ENCODE data around the gene SH3RF3. TPM values are rescaled to one million over a fixed set of nuclear protein-coding genes. Genes with fewer than 3 reads are reported as not detected.

SH3RF3 gene
- total RNA-seq, 1 donor from 2014 or later, result 59.5 TPM

- Mint-ChIP-seq H3K4me3 (ENCODE audit: unreplicated experiment) (no peak overlapping the region), H3K4me1 (ENCODE audit: low read depth) (peaks cover 60% of the 10 kb centered on the region), H3K27me3 (ENCODE audit: low read depth) (no peaks in the 10 kb centered on the region), H3K36me3 (ENCODE audit: low read depth) (peaks cover 15% of the 10 kb centered on the region), H3K9me3 (ENCODE audit: low read depth) (no peaks in the 10 kb centered on the region), H3K27ac (ENCODE audit: unreplicated experiment) (peak overlapping the region; percentile 99)
- DNase-seq (ENCODE audit: low spot score), result no peak
- no peak for TF ChIP-seq CTCF (IDR thresholded peaks at IDR 0.05)
Measured at GRCh38 chr2:109352056-109352897, 223.3 kb downstream of the SH3RF3 start.

- no peak for DNase-seq (ENCODE audit: low spot score)
- no peaks in the 10 kb centered on the region for H3K27me3 Mint-ChIP-seq (ENCODE audit: low read depth)
- H3K27ac Mint-ChIP-seq (ENCODE audit: unreplicated experiment), result peak overlapping the region; percentile 99
- H3K4me3 Mint-ChIP-seq (ENCODE audit: unreplicated experiment), result no peak overlapping the region
- peaks cover 2% of the 10 kb centered on the region for H3K9me3 Mint-ChIP-seq (ENCODE audit: low read depth)
- TF ChIP-seq CTCF (IDR thresholded peaks at IDR 0.05), result no peak
- H3K4me1 Mint-ChIP-seq (ENCODE audit: low read depth), result peaks cover 60% of the 10 kb centered on the region
- peaks cover 19% of the 10 kb centered on the region for H3K36me3 Mint-ChIP-seq (ENCODE audit: low read depth)
Measured at GRCh38 chr2:109352898-109353689, 224.1 kb downstream of the SH3RF3 start.

GRCh38 chr2:109353806-109354745 is 225.1 kb downstream of the SH3RF3 start:
- no peak overlapping the region for H3K4me3 Mint-ChIP-seq (ENCODE audit: unreplicated experiment)
- no peak for DNase-seq (ENCODE audit: low spot score)
- TF ChIP-seq CTCF (IDR thresholded peaks at IDR 0.05), result no peak
- no peak overlapping the region for H3K27ac Mint-ChIP-seq (ENCODE audit: unreplicated experiment)
- H3K4me1 Mint-ChIP-seq (ENCODE audit: low read depth), result peaks cover 53% of the 10 kb centered on the region
- no peaks in the 10 kb centered on the region for H3K27me3 Mint-ChIP-seq (ENCODE audit: low read depth)
- peaks cover 11% of the 10 kb centered on the region for H3K9me3 Mint-ChIP-seq (ENCODE audit: low read depth)
- peaks cover 24% of the 10 kb centered on the region for H3K36me3 Mint-ChIP-seq (ENCODE audit: low read depth)

- Mint-ChIP-seq H3K4me1 (ENCODE audit: low read depth) (peaks cover 43% of the 10 kb centered on the region), H3K9me3 (ENCODE audit: low read depth) (peaks cover 14% of the 10 kb centered on the region), H3K27ac (ENCODE audit: unreplicated experiment) (peak overlapping the region; percentile 37), H3K27me3 (ENCODE audit: low read depth) (no peaks in the 10 kb centered on the region), H3K36me3 (ENCODE audit: low read depth) (peaks cover 27% of the 10 kb centered on the region), H3K4me3 (ENCODE audit: unreplicated experiment) (no peak overlapping the region)
- no peak for DNase-seq (ENCODE audit: low spot score)
- TF ChIP-seq CTCF (IDR thresholded peaks at IDR 0.05), result no peak
Measured at GRCh38 chr2:109355192-109355843, 226.3 kb downstream of the SH3RF3 start.

Measured in chondrocyte (in vitro differentiated cells).